IMR-90 (cell line): ENCODE measurements around the gene MAPKAPK2. TPM values are rescaled to one million over a fixed set of nuclear protein-coding genes. Genes with fewer than 3 reads are reported as not detected.

Source experiments
- ATAC-seq: fragments of 200-7000 bp; cut with Tn5 transposase; 2 replicates; pipeline ENCODE4 v1.9.1; 2020; ENCODE audit warnings: low read depth, mild to moderate bottlenecking, moderate library complexity
- BruUV-seq: library from RNA; stranded (reverse); fragments of 400-500 nt; replicated peaks from 2 replicates; lab custom pipeline; 2021; lab: Mats Ljungman, UMichigan
- CTCF ChIA-PET: fragments of 300-600 bp; formaldehyde crosslinking; extraction: SDS; loops from one replicate; lab custom pipeline; 2021; ENCODE audit warnings: antibody characterized with exemption; lab: Yijun Ruan, JAX
- POLR2A ChIA-PET: fragments of 300-600 bp; sonication (Branson Sonifier 250); formaldehyde crosslinking; loops from one replicate; lab custom pipeline; 2022; ENCODE audit warnings: antibody characterized with exemption; ENCODE audit not compliant: unreplicated experiment; lab: Charles Lee
- DNase-seq: peaks from one replicate; pipeline ENCODE4 v3.0.0; 2013
- H2AFZ ChIP-seq: replicated peaks from 2 replicates; pipeline ENCODE3; 2013; ENCODE audit warnings: low read length, mild to moderate bottlenecking; ENCODE audit not compliant: poor library complexity
- H2AK5ac ChIP-seq: 2 replicates; pipeline ENCODE4 v1.6.1; 2013; ENCODE audit warnings: low read depth, low read length, inconsistent platforms
- H2AK9ac ChIP-seq: replicated peaks from 2 replicates; pipeline ENCODE3; 2013; ENCODE audit warnings: mild to moderate bottlenecking, low read depth, low read length, moderate library complexity; ENCODE audit not compliant: poor library complexity
- H2BK120ac ChIP-seq: 2 replicates; pipeline ENCODE4 v1.6.1; 2013; ENCODE audit warnings: low read depth, low read length, inconsistent platforms
- H2BK15ac ChIP-seq: 3 replicates; pipeline ENCODE4 v1.6.1; 2013; ENCODE audit warnings: low read depth, low read length, inconsistent platforms
- H2BK20ac ChIP-seq: 2 replicates; pipeline ENCODE4 v1.6.1; 2013; ENCODE audit warnings: low read depth, mild to moderate bottlenecking, inconsistent platforms, low read length, moderate library complexity
- H2BK5ac ChIP-seq: 2 replicates; pipeline ENCODE4 v1.6.1; 2013; ENCODE audit warnings: mild to moderate bottlenecking, low read depth, low read length, inconsistent platforms; ENCODE audit not compliant: poor library complexity, severe bottlenecking
- H3K14ac ChIP-seq: replicated peaks from 2 replicates; pipeline ENCODE4 v1.6.1; 2013; ENCODE audit warnings: low read depth, low read length, inconsistent platforms
- H3K18ac ChIP-seq: 2 replicates; pipeline ENCODE4 v1.6.1; 2013; ENCODE audit warnings: low read depth, low read length, control low read depth
- H3K23ac ChIP-seq: 2 replicates; pipeline ENCODE4 v1.6.1; 2013; ENCODE audit warnings: low read depth, low read length, inconsistent platforms
- H3K27ac ChIP-seq: 2 replicates; pipeline ENCODE4 v1.5.1; 2013; ENCODE audit warnings: mild to moderate bottlenecking, control low read depth, low read length; ENCODE audit not compliant: insufficient read depth
- H3K27me3 ChIP-seq: 2 replicates; pipeline ENCODE4 v1.6.1; 2013; ENCODE audit warnings: low read length; ENCODE audit not compliant: control insufficient read depth, insufficient read depth
- H3K36me3 ChIP-seq: 2 replicates; pipeline ENCODE4 v1.6.1; 2013; ENCODE audit warnings: low read length, mixed read lengths; ENCODE audit not compliant: control insufficient read depth, insufficient read depth
- H3K4ac ChIP-seq: 2 replicates; pipeline ENCODE4 v1.6.1; 2013; ENCODE audit warnings: low read depth, low read length, inconsistent platforms
- H3K4me1 ChIP-seq: 2 replicates; pipeline ENCODE4 v1.6.1; 2013; ENCODE audit warnings: low read length, mixed read lengths; ENCODE audit not compliant: control insufficient read depth, insufficient read depth
- H3K4me2 ChIP-seq: 2 replicates; pipeline ENCODE4 v1.6.1; 2013; ENCODE audit warnings: low read depth, mild to moderate bottlenecking, control low read depth, low read length, moderate library complexity
- H3K4me3 ChIP-seq: 2 replicates; pipeline ENCODE4 v1.5.1; 2013; ENCODE audit warnings: low read depth, mild to moderate bottlenecking, control low read depth, low read length, moderate library complexity; ENCODE audit not compliant: insufficient read depth
- H3K56ac ChIP-seq: 2 replicates; pipeline ENCODE4 v1.6.1; 2013; ENCODE audit warnings: low read length, inconsistent platforms; ENCODE audit not compliant: insufficient read depth; ENCODE audit errors: extremely low read depth
- H3K79me1 ChIP-seq, 2 experiments: 2 replicates each; pipeline ENCODE4 v1.6.1; 2013; ENCODE audit warnings: low read length in 2 of 2, inconsistent platforms in 1 of 2, low read depth in 1 of 2
- H3K9ac ChIP-seq: 2 replicates; pipeline ENCODE4 v1.6.1; 2013; ENCODE audit warnings: low read depth, low read length, control low read depth
- H3K9me1 ChIP-seq: 2 replicates; pipeline ENCODE4 v1.6.1; 2013; ENCODE audit warnings: low read length, inconsistent platforms; ENCODE audit not compliant: insufficient read depth
- H3K9me3 ChIP-seq: 2 replicates; pipeline ENCODE4 v1.6.1; 2013; ENCODE audit warnings: low read length; ENCODE audit not compliant: control insufficient read depth, insufficient read depth
- H4K20me1 ChIP-seq: 2 replicates; pipeline ENCODE4 v1.6.1; 2013; ENCODE audit warnings: low read length, inconsistent platforms; ENCODE audit not compliant: insufficient read depth
- H4K5ac ChIP-seq: 2 replicates; pipeline ENCODE4 v1.6.1; 2013; ENCODE audit warnings: mild to moderate bottlenecking, low read depth, low read length, control low read depth
- H4K8ac ChIP-seq, 2 experiments: 2 replicates each; pipeline ENCODE4 v1.6.1; 2013; ENCODE audit warnings: low read depth in 2 of 2, low read length in 2 of 2, control low read depth in 1 of 2, inconsistent platforms in 1 of 2
- H4K91ac ChIP-seq: 2 replicates; pipeline ENCODE4 v1.6.1; 2013; ENCODE audit warnings: low read depth, low read length, inconsistent platforms; ENCODE audit not compliant: insufficient read depth
- BHLHE40 ChIP-seq: fragments of 150-350 bp; IDR thresholded peaks from 2 replicates; pipeline ENCODE4 v1.6.1; 2016; ENCODE audit warnings: mild to moderate bottlenecking, low read depth, low read length
- NFE2L2 ChIP-seq: fragments of 150-350 bp; IDR thresholded peaks from 2 replicates; pipeline ENCODE4 v1.6.1; 2016; ENCODE audit warnings: low read depth, mild to moderate bottlenecking, low read length
- RAD21 ChIP-seq: IDR thresholded peaks from 2 replicates; pipeline ENCODE4 v1.6.1; 2012; ENCODE audit warnings: low read length, improper control_type of control experiment
- WGBS, 2 experiments: methylation state at CpG; one replicate each; pipeline versions ENCODE4 v1.1.5 to v1.1.7; 2013; ENCODE audit warnings: missing lambda C conversion rate in 2 of 2; ENCODE audit not compliant: insufficient read length in 1 of 2; ENCODE audit errors: extremely low coverage in 2 of 2; 5-methylcytosine and 5-hydroxymethylcytosine counted together
- dilution Hi-C: fragments of 300-500 bp; cut with HindIII; formaldehyde crosslinking; loops from one replicate; pipeline ENCODE4 v1.14.3; 2018; ENCODE audit warnings: low sequenced_read_pairs; ENCODE audit not compliant: unreplicated experiment
- in situ Hi-C: fragments of 300-500 bp; cut with MboI; formaldehyde crosslinking; loops from 3 replicates; pipeline ENCODE4 v1.14.3; 2019; ENCODE audit warnings: low sequenced_read_pairs, inconsistent platforms, mixed read lengths
- intact Hi-C: fragments of 100-400 bp; cut with micrococcal nuclease; formaldehyde crosslinking; loops from 2 replicates; pipeline ENCODE4 v1.10.0; 2022
- polyA plus RNA-seq, 3 experiments: library from polyadenylated mRNA; depleted of rRNA; stranded (reverse); fragments of >200 nt; gene quantifications; 2 replicates each; pipeline ENCODE4 v1.2.3, GENCODE V29; 2012; ENCODE audit warnings: low replicate concordance in 1 of 3
- total RNA-seq: library from RNA; depleted of rRNA; stranded (reverse); fragments of >200 nt; gene quantifications from 2 replicates; pipeline ENCODE4 v1.2.3, GENCODE V29; 2012

MAPKAPK2 gene
- total and polyA plus RNA-seq, 2 of the 4 experiments (the other 2 are of a cell fraction), result 56.5 to 66.4 TPM

DNA sequence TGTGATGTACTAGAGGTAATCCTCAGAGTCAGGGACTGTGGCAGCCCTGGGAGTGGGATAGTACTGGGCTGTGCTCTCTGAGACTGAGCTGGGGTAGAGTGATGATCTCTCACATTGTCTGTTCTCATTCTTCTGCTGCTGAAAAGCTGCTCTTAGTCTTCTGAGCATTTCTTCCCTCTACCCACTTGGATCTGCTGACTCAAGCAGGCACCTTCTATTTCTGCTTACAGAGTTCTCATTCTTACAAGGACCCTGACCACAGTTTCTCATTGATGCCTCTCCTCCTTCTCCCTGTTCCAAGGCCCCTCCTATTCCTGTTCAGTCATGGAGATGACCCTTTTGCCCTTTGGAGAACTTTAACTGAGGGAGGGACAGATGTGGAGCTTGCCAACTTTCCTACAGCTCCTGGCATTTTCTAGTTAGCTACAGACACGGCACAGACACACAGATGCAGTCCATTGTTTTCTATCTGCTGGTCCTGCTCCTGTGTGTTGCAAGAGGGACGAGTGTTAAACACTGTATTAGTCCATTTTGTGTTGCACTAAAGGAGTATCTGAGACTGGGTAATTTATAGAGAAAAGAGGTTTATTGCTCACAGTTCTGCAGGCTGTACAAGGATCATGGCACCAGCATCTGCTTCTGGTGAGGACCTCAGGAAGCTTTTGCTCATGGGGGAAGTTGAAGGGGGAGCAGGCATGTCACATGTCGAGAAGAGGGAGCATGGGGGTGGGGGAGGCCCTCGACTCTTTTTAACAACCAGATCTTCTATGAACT is 12.3 kb downstream of the MAPKAPK2 start:
- Histone ChIP-seq H4K5ac (no peak overlapping the region), H3K79me1 (peaks cover 28 to 100% of the 10 kb centered on the region in 2 experiments), H3K4ac (no peak overlapping the region), H3K23ac (no peak overlapping the region), H4K91ac (no peak overlapping the region), H4K8ac (no peak overlapping the region), H3K18ac (no peak overlapping the region), H2BK5ac (no peak overlapping the region), H3K36me3 (peaks cover 8% of the 10 kb centered on the region), H3K4me2 (no peak overlapping the region), H2BK15ac (no peak overlapping the region), H3K9me1 (peaks cover 79% of the 10 kb centered on the region), H2AK9ac (no peak overlapping the region), H3K27ac (no peak overlapping the region), H3K9me3 (no peaks in the 10 kb centered on the region), H3K27me3 (no peaks in the 10 kb centered on the region), H2BK20ac (no peak overlapping the region), H2AK5ac (no peak overlapping the region), H4K20me1 (peaks cover 100% of the 10 kb centered on the region), H3K14ac (no peak overlapping the region), H3K56ac (no peak overlapping the region), H3K4me1 (peaks cover 47% of the 10 kb centered on the region), H3K9ac (no peak overlapping the region), H2BK120ac (no peak overlapping the region), H2AFZ (no peak overlapping the region), H3K4me3 (no peak overlapping the region)
- dilution Hi-C loops (no loop called here), in situ Hi-C loops (no loop called here), intact Hi-C loops (no loop called here)
- DNase-seq (no peak), ATAC-seq (no peak)
- BruUV-seq, result no TSS peak
- CTCF ChIA-PET, result interaction anchor here (0.9 kb wide), 1 partner anchor 29 kb away, joined by 3 read pairs; no protein-coding TSS in a partner anchor
- POLR2A ChIA-PET, result no interaction called here
- WGBS, 2 experiments, result 80% methylated on average over 1 of the region's 4 CpGs; no CpG with 5 or more reads in 1 of the 2 experiments
- TF ChIP-seq BHLHE40 (no peak), NFE2L2 (no peak), RAD21 (no peak)
